ENCODE results near the gene CCL15.
A peak's percentile ranks its signal among the peaks of the same experiment; 100 is the strongest.

The CCL15 gene

DNA sequence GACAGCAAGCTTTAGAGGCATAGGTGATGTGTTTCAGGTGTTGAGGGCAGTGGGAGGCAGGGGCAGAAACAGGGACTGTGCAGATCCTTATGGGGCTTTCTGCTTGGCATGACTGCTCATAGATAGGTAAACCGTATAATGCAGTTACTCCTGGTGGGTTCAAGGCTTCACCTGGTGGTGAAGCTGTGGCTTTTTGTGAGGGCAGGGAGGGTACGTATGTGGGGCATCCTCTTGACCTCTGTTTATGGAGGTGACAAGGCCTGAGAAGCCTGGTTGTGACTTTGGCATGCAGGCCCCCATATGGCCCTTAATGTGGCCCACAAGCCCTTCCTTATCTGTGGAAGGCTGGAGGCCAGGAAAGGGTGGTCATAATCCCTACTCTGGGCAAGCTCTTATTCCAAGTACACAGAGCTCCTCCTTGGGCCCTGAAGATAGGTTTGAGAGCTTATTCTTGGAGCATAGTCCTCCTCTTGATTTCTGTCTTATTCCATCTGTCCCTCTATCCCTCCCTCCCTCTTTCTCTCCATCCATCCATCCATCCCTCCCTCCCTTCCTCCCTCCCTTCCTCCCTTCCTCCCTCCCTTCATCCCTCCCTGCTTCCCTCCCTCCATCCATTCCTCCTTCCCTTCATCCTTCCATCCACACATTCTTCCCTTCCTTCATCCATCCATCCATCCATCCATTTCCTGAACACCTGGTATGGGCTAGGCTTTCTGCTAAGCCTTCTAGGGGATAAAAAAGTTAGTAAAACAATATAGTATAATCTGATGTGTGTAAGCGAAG, 18.8 kb downstream of the CCL15 start:
- CTCF ChIA-PET, result interaction anchor here (0.7 to 19.4 kb wide), 18 partner anchors 8 to 166 kb away, joined by 3 to 420 read pairs (median 3); no protein-coding TSS in a partner anchor
- POLR2A ChIA-PET, result no interaction called here

GRCh38 chr17:35981908-35982330, 19.4 kb downstream of the CCL15 start:
- TF ChIP-seq, protein P1, sequence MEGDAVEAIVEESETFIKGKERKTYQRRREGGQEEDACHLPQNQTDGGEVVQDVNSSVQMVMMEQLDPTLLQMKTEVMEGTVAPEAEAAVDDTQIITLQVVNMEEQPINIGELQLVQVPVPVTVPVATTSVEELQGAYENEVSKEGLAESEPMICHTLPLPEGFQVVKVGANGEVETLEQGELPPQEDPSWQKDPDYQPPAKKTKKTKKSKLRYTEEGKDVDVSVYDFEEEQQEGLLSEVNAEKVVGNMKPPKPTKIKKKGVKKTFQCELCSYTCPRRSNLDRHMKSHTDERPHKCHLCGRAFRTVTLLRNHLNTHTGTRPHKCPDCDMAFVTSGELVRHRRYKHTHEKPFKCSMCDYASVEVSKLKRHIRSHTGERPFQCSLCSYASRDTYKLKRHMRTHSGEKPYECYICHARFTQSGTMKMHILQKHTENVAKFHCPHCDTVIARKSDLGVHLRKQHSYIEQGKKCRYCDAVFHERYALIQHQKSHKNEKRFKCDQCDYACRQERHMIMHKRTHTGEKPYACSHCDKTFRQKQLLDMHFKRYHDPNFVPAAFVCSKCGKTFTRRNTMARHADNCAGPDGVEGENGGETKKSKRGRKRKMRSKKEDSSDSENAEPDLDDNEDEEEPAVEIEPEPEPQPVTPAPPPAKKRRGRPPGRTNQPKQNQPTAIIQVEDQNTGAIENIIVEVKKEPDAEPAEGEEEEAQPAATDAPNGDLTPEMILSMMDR (IDR thresholded peaks at IDR 0.05; ENCODE audit: control extremely low read depth, extremely low read depth, low read depth, missing control alignments), result peak; percentile 35
- CTCF ChIA-PET, result interaction anchor here (0.7 to 19.4 kb wide), 20 partner anchors 9 to 167 kb away, joined by 3 to 420 read pairs (median 4); no protein-coding TSS in a partner anchor
- POLR2A ChIA-PET, result interaction anchor here (0.7 kb wide), 1 partner anchor 23 kb away, joined by 5 read pairs; no protein-coding TSS in a partner anchor
- no peak for DNase-seq (ENCODE audit: extremely low spot score)

More for the DNA sequence above, 18.8 kb downstream of the CCL15 start:
- no peak for DNase-seq (ENCODE audit: extremely low spot score)
- TF ChIP-seq, protein P1 (IDR thresholded peaks at IDR 0.05; ENCODE audit: control extremely low read depth, extremely low read depth, low read depth, missing control alignments), result no peak

GRCh38 chr17:35981246-35981645, 20.1 kb downstream of the CCL15 start, which contains the start of gene CCL16:
CCL16 (minus strand) TSS chr17:35981497; CDS start chr17:35981420, 77 bp downstream.
- ChIA-PET CTCF (interaction anchor here (1.0 to 19.4 kb wide), 12 partner anchors 8 to 167 kb away, joined by 3 to 420 read pairs (median 4); no protein-coding TSS in a partner anchor), POLR2A (interaction anchor here (0.7 kb wide), 1 partner anchor 23 kb away, joined by 5 read pairs; no protein-coding TSS in a partner anchor)
- no peak for DNase-seq (ENCODE audit: extremely low spot score)
- TF ChIP-seq, protein P1 (IDR thresholded peaks at IDR 0.05; ENCODE audit: control extremely low read depth, extremely low read depth, low read depth, missing control alignments), result no peak

- TF ChIP-seq, protein P1 (IDR thresholded peaks at IDR 0.05; ENCODE audit: control extremely low read depth, extremely low read depth, low read depth, missing control alignments), result no peak
- no peak for DNase-seq (ENCODE audit: extremely low spot score)
- ChIA-PET POLR2A (no interaction called here), CTCF (interaction anchor here (1.1 to 19.4 kb wide), 11 partner anchors 8 to 232 kb away, joined by 3 to 420 read pairs (median 4); partner anchors contain the start of gene CCL14)
Measured at GRCh38 chr17:35978346-35978745, 23.0 kb downstream of the CCL15 start.

GRCh38 chr17:35977509-35977908, 23.8 kb downstream of the CCL15 start:
- ChIA-PET POLR2A (no interaction called here), CTCF (interaction anchor here (1.2 to 19.4 kb wide), 9 partner anchors 8 to 171 kb away, joined by 3 to 420 read pairs (median 5); partner anchors contain the start of genes CCL14 and CCL15)
- peak; percentile 35 for DNase-seq (ENCODE audit: extremely low spot score)
- TF ChIP-seq, protein P1 (IDR thresholded peaks at IDR 0.05; ENCODE audit: control extremely low read depth, extremely low read depth, low read depth, missing control alignments), result no peak

Data from GM10248 (cell line).